ENCODE data around the gene DNAJC9.

The DNAJC9 gene

GRCh38 chr10:73238990-73239566, 8.0 kb downstream of the DNAJC9 start:
- DNase-seq: no peak

- no peak for DNase-seq
Observed at GRCh38 chr10:73234695-73235094, 12.4 kb downstream of the DNAJC9 start.

GRCh38 chr10:73233883-73234282, 13.2 kb downstream of the DNAJC9 start:
- DNase-seq: no peak

GRCh38 chr10:73232887-73233286, 14.2 kb downstream of the DNAJC9 start:
- no peak for DNase-seq

GRCh38 chr10:73229567-73229966, 17.5 kb downstream of the DNAJC9 start:
- DNase-seq: no peak

- no peak for DNase-seq
Observed at GRCh38 chr10:73228247-73228646, 18.8 kb downstream of the DNAJC9 start.

GRCh38 chr10:73226663-73227062, 20.4 kb downstream of the DNAJC9 start:
- no peak for DNase-seq

GRCh38 chr10:73225518-73225917, 21.5 kb downstream of the DNAJC9 start:
- no peak for DNase-seq

- DNase-seq: no peak
Observed at GRCh38 chr10:73220989-73221388, 26.1 kb downstream of the DNAJC9 start.

GRCh38 chr10:73219384-73219783, 27.7 kb downstream of the DNAJC9 start:
- DNase-seq: no peak

- no peak for DNase-seq
Observed at GRCh38 chr10:73218431-73219191, 28.4 kb downstream of the DNAJC9 start.

GRCh38 chr10:73217628-73218027, 29.4 kb downstream of the DNAJC9 start:
- no peak for DNase-seq

- DNase-seq: no peak
Observed at GRCh38 chr10:73215749-73216148, 31.3 kb downstream of the DNAJC9 start.

- DNase-seq: no peak
Observed at GRCh38 chr10:73211106-73211811, 35.8 kb downstream of the DNAJC9 start.

- no peak for DNase-seq
Observed at GRCh38 chr10:73210395-73211105, 36.5 kb downstream of the DNAJC9 start.

GRCh38 chr10:73209705-73210104, 37.4 kb downstream of the DNAJC9 start:
- DNase-seq: no peak

GRCh38 chr10:73207883-73208282, 39.2 kb downstream of the DNAJC9 start:
- no peak for DNase-seq

- no peak for DNase-seq
Observed at GRCh38 chr10:73206385-73206784, 40.7 kb downstream of the DNAJC9 start.

- DNase-seq: no peak
Observed at GRCh38 chr10:73205890-73206289, 41.2 kb downstream of the DNAJC9 start.

- DNase-seq: no peak
Observed at GRCh38 chr10:73205081-73205480, 42.0 kb downstream of the DNAJC9 start.
